Activated CD8-positive, alpha-beta T cell treated with anti-CD3 and anti-CD28 coated beads for 36 hours (primary cell): ENCODE data around the gene PDP2. TPM values are rescaled to one million over a fixed set of nuclear protein-coding genes. Genes with fewer than 3 reads are reported as not detected.
A peak's percentile ranks its signal among the peaks of the same experiment; 100 is the strongest.

Experiments used
- ATAC-seq: fragments of 200-7000 bp; cut with Tn5 transposase; one replicate; pipeline ENCODE4 v1.10.0; 2021; ENCODE audit warnings: mild to moderate bottlenecking, moderate library complexity
- CTCF ChIA-PET: fragments of 350-600 bp; sonication (Branson Sonifier 250); formaldehyde crosslinking; loops from one replicate; lab custom pipeline; 2021; ENCODE audit warnings: antibody characterized with exemption; lab: Charles Lee
- POLR2A ChIA-PET: fragments of 350-600 bp; sonication (Branson Sonifier 250); formaldehyde crosslinking; loops from one replicate; lab custom pipeline; 2021; ENCODE audit warnings: antibody characterized with exemption; lab: Charles Lee
- DNase-seq: peaks from one replicate; pipeline ENCODE4 v3.0.0-alpha.2; 2020
- H3K27ac Mint-ChIP-seq: one replicate; pipeline ENCODE4 v1.8.0; 2021; ENCODE audit warnings: mild to moderate bottlenecking, mixed read lengths
- H3K27me3 Mint-ChIP-seq: one replicate; pipeline ENCODE4 v1.8.0; 2021; ENCODE audit warnings: mixed read lengths
- H3K36me3 Mint-ChIP-seq: one replicate; pipeline ENCODE4 v1.8.0; 2021; ENCODE audit warnings: low read depth, mixed read lengths
- H3K4me1 Mint-ChIP-seq: one replicate; pipeline ENCODE4 v1.8.0; 2021; ENCODE audit warnings: low read depth, mixed read lengths
- H3K4me3 Mint-ChIP-seq: one replicate; pipeline ENCODE4 v1.8.0; 2021; ENCODE audit warnings: mild to moderate bottlenecking, moderate library complexity, mixed read lengths
- H3K9me3 Mint-ChIP-seq: one replicate; pipeline ENCODE4 v1.8.0; 2021; ENCODE audit warnings: mixed read lengths
- intact Hi-C: fragments of 100-400 bp; cut with micrococcal nuclease; formaldehyde crosslinking; loops from one replicate; pipeline ENCODE4 v1.10.0; 2022
- total RNA-seq, 2 experiments: library from RNA; stranded (reverse); gene quantifications; one replicate each; pipeline ENCODE4 v1.2.3, GENCODE V29; 2021
- TF ChIP-seq, protein P1 (sequence below): fragments of 200-600 bp; IDR thresholded peaks from one replicate; pipeline ENCODE4 v1.8.0; 2022; ENCODE audit warnings: antibody characterized with exemption, mild to moderate bottlenecking

The PDP2 gene
- total RNA-seq, 2 experiments from 2014 or later = 31.2 to 38.1 TPM

DNA sequence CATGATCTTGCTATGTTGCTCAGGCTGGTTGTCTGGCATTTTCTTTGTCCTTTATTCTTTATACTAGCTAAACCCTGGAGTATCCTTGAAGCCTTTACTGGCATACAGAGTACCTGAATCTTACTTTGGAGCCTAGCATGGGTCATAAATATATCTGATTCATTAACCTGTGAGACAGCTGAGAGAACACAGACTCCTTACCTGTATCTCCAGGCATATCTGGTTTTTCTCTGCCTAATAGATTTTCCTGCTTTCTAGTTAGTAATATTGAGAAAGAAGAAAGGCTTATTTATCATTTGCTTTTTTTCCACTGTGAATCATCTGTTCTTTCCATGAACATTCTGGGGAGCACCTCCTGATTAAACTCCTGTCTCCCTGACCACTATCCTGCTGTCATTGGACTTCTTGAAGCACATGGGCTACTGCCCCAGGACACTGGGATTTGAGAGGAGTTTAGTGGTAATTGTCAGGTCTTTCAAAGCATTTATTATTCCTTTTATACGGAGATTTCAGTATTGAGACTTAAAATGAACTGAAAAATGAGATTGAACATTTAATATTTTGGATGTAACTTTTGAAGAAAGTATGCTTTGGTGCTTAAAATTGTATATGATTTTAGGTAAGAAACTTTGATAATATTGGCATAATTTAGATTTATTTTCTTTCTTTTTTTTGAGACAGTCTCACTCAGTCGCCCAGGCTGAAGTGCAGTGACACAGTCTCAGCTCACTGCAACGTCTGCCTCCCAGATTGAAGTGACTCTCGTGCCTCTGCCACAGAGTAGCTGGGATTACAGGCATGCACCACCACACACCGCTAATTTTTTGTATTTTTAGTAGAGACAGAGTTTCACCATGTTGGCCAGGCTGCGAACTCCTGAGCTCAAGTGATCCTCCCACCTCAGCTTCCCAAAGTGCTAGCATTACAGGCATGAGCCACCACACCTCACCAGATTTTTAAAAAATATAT is 8.6 kb downstream of the PDP2 start:
- TF ChIP-seq, protein P1, sequence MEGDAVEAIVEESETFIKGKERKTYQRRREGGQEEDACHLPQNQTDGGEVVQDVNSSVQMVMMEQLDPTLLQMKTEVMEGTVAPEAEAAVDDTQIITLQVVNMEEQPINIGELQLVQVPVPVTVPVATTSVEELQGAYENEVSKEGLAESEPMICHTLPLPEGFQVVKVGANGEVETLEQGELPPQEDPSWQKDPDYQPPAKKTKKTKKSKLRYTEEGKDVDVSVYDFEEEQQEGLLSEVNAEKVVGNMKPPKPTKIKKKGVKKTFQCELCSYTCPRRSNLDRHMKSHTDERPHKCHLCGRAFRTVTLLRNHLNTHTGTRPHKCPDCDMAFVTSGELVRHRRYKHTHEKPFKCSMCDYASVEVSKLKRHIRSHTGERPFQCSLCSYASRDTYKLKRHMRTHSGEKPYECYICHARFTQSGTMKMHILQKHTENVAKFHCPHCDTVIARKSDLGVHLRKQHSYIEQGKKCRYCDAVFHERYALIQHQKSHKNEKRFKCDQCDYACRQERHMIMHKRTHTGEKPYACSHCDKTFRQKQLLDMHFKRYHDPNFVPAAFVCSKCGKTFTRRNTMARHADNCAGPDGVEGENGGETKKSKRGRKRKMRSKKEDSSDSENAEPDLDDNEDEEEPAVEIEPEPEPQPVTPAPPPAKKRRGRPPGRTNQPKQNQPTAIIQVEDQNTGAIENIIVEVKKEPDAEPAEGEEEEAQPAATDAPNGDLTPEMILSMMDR = no peak
- Mint-ChIP-seq H3K9me3 (no peaks in the 10 kb centered on the region), H3K36me3 (peaks cover 44% of the 10 kb centered on the region), H3K27ac (peak overlapping the region; percentile 66), H3K27me3 (no peaks in the 10 kb centered on the region), H3K4me3 (no peak overlapping the region), H3K4me1 (peaks cover 39% of the 10 kb centered on the region)
- intact Hi-C loops = no loop called here
- ChIA-PET CTCF (interaction anchor here (2.6 to 3.4 kb wide), 2 partner anchors 16 to 39 kb away, joined by 10 to 11 read pairs; no protein-coding TSS in a partner anchor), POLR2A (no interaction called here)
- ATAC-seq = no peak
- DNase-seq = no peak

GRCh38 chr16:66889622-66890021 is 9.3 kb downstream of the PDP2 start:
- CTCF ChIA-PET = interaction anchor here (2.6 to 3.4 kb wide), 2 partner anchors 17 to 39 kb away, joined by 10 to 11 read pairs; no protein-coding TSS in a partner anchor
- Mint-ChIP-seq H3K36me3 (peaks cover 40% of the 10 kb centered on the region), H3K27ac (no peak overlapping the region), H3K9me3 (no peaks in the 10 kb centered on the region), H3K4me3 (no peak overlapping the region), H3K27me3 (no peaks in the 10 kb centered on the region), H3K4me1 (peaks cover 36% of the 10 kb centered on the region)
- TF ChIP-seq, protein P1 = no peak
- POLR2A ChIA-PET = no interaction called here
- intact Hi-C loops = no loop called here
- DNase-seq (no peak), ATAC-seq (no peak)

DNA sequence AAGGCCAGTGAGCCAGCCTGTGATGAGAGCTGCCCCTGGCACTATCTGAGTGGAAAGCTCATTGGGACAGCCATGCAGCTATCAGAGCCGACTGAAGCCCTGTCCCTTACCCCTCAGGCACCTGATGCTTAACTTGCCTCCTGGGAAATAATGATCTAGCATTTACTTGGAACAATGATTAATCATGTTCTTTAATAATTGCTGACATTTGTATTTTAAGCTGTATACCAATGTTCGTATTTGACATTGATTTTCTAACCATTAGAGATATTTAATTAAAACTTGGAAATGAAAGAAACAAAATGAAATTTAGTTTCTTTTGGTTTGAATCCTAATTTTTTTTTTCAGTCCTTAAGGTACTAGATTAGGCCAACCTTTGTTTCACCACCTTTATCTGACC is 10.5 kb downstream of the PDP2 start:
- Mint-ChIP-seq H3K27me3 (no peaks in the 10 kb centered on the region), H3K9me3 (no peaks in the 10 kb centered on the region), H3K36me3 (peaks cover 33% of the 10 kb centered on the region), H3K4me1 (peaks cover 25% of the 10 kb centered on the region), H3K4me3 (no peak overlapping the region), H3K27ac (no peak overlapping the region)
- ChIA-PET POLR2A (interaction anchor here (1.3 to 3.1 kb wide), 2 partner anchors 10 to 18 kb away, joined by 3 to 14 read pairs; partner anchors contain the start of gene PDP2), CTCF (interaction anchor here (1.2 to 3.4 kb wide), 6 partner anchors 9 to 163 kb away, joined by 3 to 11 read pairs (median 5); partner anchors contain the start of gene NAE1)
- ATAC-seq = no peak
- intact Hi-C loops = no loop called here
- no peak for DNase-seq
- TF ChIP-seq, protein P1 = no peak

- Mint-ChIP-seq H3K27ac (no peak overlapping the region), H3K4me1 (peaks cover 22% of the 10 kb centered on the region), H3K4me3 (no peak overlapping the region), H3K9me3 (no peaks in the 10 kb centered on the region), H3K27me3 (no peaks in the 10 kb centered on the region), H3K36me3 (peaks cover 30% of the 10 kb centered on the region)
- CTCF ChIA-PET = interaction anchor here (1.2 to 3.4 kb wide), 6 partner anchors 10 to 61 kb away, joined by 3 to 11 read pairs (median 7); partner anchors contain the start of gene NAE1
- intact Hi-C loops = no loop called here
- ATAC-seq (no peak), DNase-seq (no peak)
- TF ChIP-seq, protein P1 = no peak
- POLR2A ChIA-PET = interaction anchor here (1.3 to 3.1 kb wide), 2 partner anchors 11 to 18 kb away, joined by 3 to 14 read pairs; partner anchors contain the start of gene PDP2
Measured at GRCh38 chr16:66891360-66891759, 11.0 kb downstream of the PDP2 start.
